GM18502 (cell line): Measurements from ENCODE around the gene KCTD8.

Source experiments
- ATAC-seq: cut with Tn5 transposase; IDR thresholded peaks from one replicate; pipeline ENCODE4 v1.9.1; 2021; ENCODE audit warnings: mild to moderate bottlenecking; ENCODE audit not compliant: unreplicated experiment, poor library complexity

KCTD8 gene

GRCh38 chr4:44448521-44449461 lies at the start of gene KCTD8:
Gene KCTD8, minus strand, starts transcription at chr4:44448809.
- ATAC-seq: peak; percentile 98

DNA sequence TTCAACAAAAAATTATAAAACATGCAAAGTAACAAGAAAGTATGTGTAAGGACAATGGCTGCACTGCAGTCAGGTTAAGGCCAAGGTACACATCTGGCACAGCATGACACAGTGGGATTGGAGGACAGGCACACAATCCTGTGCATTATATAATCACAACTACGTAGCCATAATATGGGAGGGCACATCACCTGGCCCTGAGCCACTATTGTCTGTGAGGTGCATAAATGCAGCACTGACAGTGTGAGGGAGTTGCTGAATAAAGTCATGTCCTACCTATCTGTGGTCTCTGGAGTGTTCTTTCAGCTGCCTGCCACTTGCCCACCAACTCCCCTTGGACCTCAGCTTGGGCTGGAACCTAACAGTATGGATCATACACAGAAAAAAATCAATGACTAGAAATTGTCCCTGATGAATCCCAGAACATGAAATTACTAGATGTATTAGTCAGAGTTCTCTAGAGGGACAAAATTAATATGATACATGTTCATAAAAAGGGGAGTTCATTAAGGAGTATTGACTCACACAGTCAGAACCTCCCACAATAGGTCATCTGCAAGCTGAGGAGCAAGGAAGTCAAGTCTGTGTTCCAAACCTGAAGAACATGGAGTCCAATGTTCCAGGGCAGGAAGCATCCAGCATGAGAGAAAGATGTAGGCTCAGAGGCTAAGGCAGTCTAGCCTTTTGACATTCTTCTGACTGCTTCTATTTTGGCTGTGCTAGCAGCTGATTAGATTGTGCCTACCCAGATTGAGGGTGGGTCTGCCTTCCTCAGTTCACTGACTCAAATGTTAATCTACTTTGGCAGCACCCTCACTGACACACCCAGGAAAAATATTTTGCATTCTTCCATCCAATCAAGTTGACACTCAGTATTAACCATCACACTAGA lies 46.4 kb upstream of the KCTD8 start:
- ATAC-seq: no peak

GRCh38 chr4:44493924-44494323 lies 45.3 kb upstream of the KCTD8 start:
- peak; percentile 74 for ATAC-seq

GRCh38 chr4:44487341-44487740 lies 38.7 kb upstream of the KCTD8 start:
- no peak for ATAC-seq

DNA sequence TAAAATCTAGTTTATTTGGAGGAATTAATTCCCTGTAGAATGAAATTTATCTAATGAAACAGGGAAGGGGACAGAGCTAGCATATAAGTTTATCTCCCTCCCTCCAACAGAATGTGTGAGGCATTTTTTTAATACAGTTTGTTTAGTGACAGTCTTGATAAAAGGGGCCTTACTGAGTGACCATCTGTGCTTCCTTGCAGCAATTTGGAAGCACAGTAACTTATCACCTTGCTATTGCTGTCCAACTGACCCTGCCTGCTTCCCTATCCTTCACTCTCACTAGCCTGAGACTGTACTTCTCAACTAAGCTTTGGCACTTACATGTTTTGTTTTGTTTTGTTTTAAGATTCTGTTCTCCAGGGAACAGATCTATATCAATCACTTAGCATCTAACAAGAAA lies 31.1 kb upstream of the KCTD8 start:
- ATAC-seq: no peak

GRCh38 chr4:44462259-44462658 lies 13.7 kb upstream of the KCTD8 start:
- ATAC-seq: no peak

DNA sequence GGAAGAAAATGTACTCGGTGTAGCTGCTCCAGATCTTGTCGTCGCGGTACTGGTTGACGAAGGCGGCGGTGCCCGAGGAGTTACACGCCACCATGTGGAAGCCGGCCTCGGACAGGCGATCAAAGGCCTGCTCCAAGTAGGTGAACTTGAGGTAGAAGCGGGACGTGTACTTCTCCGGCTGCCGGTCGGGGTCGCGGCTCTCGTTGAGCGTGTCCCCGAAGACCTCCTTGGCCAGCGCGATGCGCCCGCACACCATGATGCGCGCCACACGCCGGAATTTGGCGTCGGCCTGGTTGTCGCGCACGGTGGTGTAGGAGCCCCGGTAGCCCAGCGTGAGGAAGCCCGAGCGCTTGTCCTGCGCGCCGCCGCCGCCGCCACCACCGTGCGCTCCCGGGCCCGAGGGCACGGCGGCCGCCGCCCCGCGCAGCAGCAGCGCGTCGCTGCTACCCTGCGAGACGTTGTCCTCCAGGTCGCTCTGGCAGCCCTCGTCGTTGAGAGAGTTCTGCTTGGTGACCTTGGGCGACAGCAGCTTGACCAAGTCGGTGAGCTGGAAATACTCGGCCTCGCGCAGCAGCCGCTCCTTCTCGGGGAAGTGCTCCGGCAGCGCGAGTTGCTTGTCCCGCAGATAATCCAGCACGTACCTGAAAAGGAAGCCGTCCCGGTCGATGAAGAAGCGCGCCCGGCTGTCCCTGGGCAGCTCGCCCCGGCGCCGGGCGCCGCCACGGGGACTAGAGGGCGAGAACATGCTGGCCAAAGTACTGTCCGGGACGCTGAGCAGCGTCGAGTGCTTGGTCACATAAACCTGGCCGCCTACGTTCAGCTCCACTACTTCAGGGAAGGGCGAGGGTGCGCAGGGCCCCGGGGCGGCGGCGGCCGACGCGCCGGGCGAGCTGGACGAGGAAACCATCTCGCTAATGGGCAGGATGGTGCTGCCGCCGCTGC lies 775 bp downstream of the KCTD8 start:
- peak; percentile 6 for ATAC-seq

DNA sequence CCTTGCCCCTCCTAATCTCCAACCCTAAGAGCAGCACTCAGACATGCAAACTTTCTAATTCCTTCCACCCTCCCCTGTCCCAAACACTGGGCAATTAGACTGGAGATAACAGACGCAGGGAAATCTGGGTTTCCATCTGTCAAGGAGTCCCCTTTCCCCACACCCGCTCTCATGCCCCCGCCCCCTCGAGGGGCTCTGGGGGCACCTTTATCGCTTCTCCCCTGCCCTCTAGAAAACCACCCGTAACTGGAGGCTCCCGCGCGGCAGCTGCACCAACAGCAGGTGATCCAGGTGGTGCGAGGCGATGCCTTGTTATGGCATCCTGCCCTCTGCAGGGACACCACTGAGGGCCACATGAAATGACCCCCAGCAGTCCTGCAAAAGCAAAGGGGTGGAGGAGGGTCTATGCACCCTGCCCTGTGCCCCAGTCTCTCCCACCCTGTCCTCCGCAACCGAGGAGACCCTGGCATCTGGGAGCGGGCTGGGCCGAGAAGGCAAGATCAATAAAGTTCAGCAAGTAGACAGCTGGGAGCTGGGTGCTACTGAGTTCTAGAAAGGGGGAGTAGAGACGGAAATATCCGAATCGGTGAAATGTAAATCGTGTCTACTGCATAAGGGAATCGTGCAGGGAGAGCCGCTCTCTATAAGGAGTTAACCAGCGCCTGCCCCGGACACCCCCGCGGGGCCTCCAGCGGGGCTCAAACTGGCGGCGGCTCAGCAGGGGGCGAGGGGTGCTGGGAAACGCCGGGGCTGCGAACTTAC lies 1.6 kb downstream of the KCTD8 start:
- ATAC-seq: no peak

DNA sequence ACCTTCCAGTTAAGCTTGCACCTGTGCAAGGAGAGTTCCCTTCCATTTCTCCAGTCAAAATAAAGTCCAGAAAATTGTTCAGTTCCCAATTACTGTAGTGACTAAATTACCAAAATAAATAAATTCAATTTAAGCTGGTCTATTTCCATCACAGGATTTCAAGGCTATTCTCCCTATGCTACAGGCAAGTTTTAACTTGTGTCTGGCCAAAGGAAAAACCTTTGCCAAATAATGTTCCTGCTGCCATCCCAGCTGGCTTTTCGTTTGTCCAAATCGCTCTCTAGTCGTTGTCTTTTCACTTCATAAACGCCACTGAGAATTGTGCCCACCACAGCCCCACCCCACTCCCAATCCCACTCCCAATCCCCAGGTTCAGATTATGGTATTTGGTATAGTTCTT lies 2.4 kb downstream of the KCTD8 start:
- ATAC-seq: no peak

- ATAC-seq: no peak
Measured at GRCh38 chr4:44438687-44439086, 9.9 kb downstream of the KCTD8 start.

GRCh38 chr4:44434247-44434646 lies 14.4 kb downstream of the KCTD8 start:
- no peak for ATAC-seq

DNA sequence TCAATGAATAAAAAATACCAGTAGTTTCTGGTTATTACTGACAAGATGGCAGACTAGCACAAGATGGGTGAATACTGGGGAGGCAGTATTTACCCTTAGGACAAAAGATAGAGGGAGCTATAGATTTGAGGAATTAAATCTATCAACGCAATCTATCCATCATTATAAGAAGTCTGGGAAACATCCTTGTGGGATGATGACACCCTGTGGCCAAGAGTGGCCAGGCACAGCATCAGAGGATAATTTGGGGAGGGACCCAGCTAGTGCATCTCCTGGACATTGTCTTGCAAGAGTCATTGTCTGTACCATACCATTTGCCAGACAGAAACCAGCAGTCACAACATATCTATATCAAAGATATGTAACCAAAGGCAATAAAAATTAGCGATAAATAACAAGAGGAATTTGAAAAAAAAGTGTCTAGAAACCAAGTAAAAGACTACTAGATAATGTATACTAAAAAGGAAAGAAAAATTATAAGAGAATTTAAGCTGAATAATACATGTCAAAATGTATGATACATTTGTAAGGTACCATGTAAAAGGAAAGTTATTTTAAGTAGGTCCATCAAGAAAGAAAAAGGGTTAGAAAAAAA lies 22.9 kb downstream of the KCTD8 start:
- ATAC-seq: no peak

DNA sequence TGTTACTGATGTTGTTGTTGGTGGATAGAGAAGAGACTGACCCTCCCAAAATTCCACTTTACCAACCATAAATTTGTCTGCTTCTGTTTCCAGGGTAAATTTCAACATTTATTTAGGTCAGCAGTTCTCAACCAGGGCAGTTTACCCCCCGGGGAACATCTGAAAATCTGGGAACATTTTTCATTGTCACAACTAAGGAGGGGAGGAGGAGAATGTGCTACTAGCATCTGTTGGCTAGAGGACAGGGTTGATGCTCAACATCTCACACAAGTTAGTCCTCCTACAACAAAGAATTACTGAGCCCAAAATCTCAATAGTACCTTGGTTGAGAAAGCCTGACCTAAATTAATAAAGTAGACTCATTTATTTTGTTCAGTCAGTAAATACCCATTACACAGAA lies 25.7 kb downstream of the KCTD8 start:
- ATAC-seq: no peak

- ATAC-seq: no peak
Measured at GRCh38 chr4:44421330-44422065, 27.1 kb downstream of the KCTD8 start.

DNA sequence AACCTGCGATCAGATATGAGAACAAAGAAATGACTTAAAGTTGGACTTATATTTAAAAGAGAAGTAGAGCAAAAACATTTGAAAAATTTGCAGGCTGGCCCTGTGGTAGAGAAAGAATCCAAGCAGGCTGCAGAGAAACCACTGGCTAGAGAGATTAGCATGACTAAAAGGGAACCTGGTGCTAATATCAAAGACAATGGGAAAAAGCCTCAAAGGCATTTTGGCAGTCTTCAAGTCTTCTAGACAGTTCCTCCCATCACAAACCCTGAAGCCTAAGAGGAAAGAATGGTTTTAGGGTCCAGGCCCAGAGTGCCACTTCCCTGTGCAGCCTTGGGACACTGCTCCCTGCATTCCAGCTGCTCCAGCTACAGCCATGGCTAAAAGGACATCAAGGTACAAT lies 33.4 kb downstream of the KCTD8 start:
- no peak for ATAC-seq

- ATAC-seq: no peak
Measured at GRCh38 chr4:44368413-44369167, 80.0 kb downstream of the KCTD8 start.

- ATAC-seq: no peak
Measured at GRCh38 chr4:44354172-44354571, 94.4 kb downstream of the KCTD8 start.

- ATAC-seq: no peak
Measured at GRCh38 chr4:44351069-44351468, 97.5 kb downstream of the KCTD8 start.
